ENCODE data around the gene AMPD2.
"Not testable (repeated sequence)": the region's sequence is repeated elsewhere in the genome, so short reads cannot be mapped to it uniquely, and the experiment has no call there.

The AMPD2 gene

GRCh38 chr1:109677459-109677858, 57.8 kb downstream of the AMPD2 start:
- no peak overlapping the region for H3K27ac ChIP-seq
- TF ChIP-seq CTCF (conservative IDR thresholded peaks at IDR 0.05) = no peak

- not testable (repeated sequence) for H3K27ac ChIP-seq
These were observed 59.0 kb downstream of the AMPD2 start for GRCh38 chr1:109678637-109679036.
